RWPE1 (cell line): ENCODE measurements around the gene PADI6.
A peak's percentile ranks its signal among the peaks of the same experiment; 100 is the strongest.

ENCODE experiments used
- CTCF ChIA-PET: fragments of 350-600 bp; sonication (Branson Sonifier 250); formaldehyde crosslinking; extraction: SDS; loops from one replicate; lab custom pipeline; 2021; lab: Yijun Ruan, JAX
- POLR2A ChIA-PET: fragments of 400-600 bp; formaldehyde crosslinking; extraction: SDS; loops from one replicate; lab custom pipeline; 2020; ENCODE audit warnings: antibody characterized with exemption; ENCODE audit not compliant: low non-redundant PET; lab: Yijun Ruan, JAX
- DNase-seq: peaks from one replicate; pipeline ENCODE4 v3.0.0; 2012; ENCODE audit warnings: low spot score
- H3K27ac ChIP-seq: fragments of 450-650 bp; 2 replicates; pipeline ENCODE4 v1.5.1; 2017
- CTCF ChIP-seq: fragments of 450-650 bp; conservative IDR thresholded peaks from 2 replicates; pipeline ENCODE4 v1.5.1; 2017; ENCODE audit warnings: low read depth, mild to moderate bottlenecking

The PADI6 gene

GRCh38 chr1:17436380-17437174 is 64.6 kb downstream of the PADI6 start:
- peak overlapping the region; percentile 99 for H3K27ac ChIP-seq
- ChIA-PET POLR2A (no interaction called here), CTCF (no interaction called here)
- no peak for DNase-seq
- no peak for TF ChIP-seq CTCF

GRCh38 chr1:17437260-17437579 is 65.2 kb downstream of the PADI6 start:
- no peak for TF ChIP-seq CTCF
- ChIA-PET CTCF (no interaction called here), POLR2A (no interaction called here)
- peak overlapping the region; percentile 99 for H3K27ac ChIP-seq
- DNase-seq = no peak

- peak; percentile 66 for DNase-seq
- peak overlapping the region; percentile 99 for H3K27ac ChIP-seq
- CTCF ChIA-PET = no interaction called here
- no peak for TF ChIP-seq CTCF
- POLR2A ChIA-PET = no interaction called here
These were observed 65.8 kb downstream of the PADI6 start for GRCh38 chr1:17437580-17438317.

- peak overlapping the region; percentile 99 for H3K27ac ChIP-seq
- CTCF ChIA-PET = interaction anchor here (0.6 to 0.7 kb wide), 3 partner anchors 21 to 146 kb away, joined by 3 to 5 read pairs (median 3); no protein-coding TSS in a partner anchor
- POLR2A ChIA-PET = interaction anchor here (0.7 kb wide), 1 partner anchor 10 kb away, joined by 8 read pairs; no protein-coding TSS in a partner anchor
- DNase-seq = no peak
- no peak for TF ChIP-seq CTCF
These were observed 66.6 kb downstream of the PADI6 start for GRCh38 chr1:17438318-17439249.

- peak; percentile 74 for DNase-seq
- TF ChIP-seq CTCF = peak; percentile 65
- ChIA-PET CTCF (interaction anchor here (0.6 to 0.9 kb wide), 6 partner anchors 13 to 222 kb away, joined by 3 to 5 read pairs (median 3); no protein-coding TSS in a partner anchor), POLR2A (interaction anchor here (0.7 kb wide), 3 partner anchors 9 to 122 kb away, joined by 3 to 8 read pairs (median 3); no protein-coding TSS in a partner anchor)
- peak within 1 kb of the TSS; percentile 99 for H3K27ac ChIP-seq
These were observed 67.5 kb downstream of the PADI6 start, which contains the start of gene RCC2 for GRCh38 chr1:17439250-17440073. Gene RCC2, minus strand, starts transcription at chr1:17439677. Its CDS starts 1,163 bp downstream, at chr1:17438514.
